ENCODE measurements around the gene GPR32. TPM values are rescaled to one million over a fixed set of nuclear protein-coding genes. Genes with fewer than 3 reads are reported as not detected.
A peak's percentile ranks its signal among the peaks of the same experiment; 100 is the strongest.

Gene GPR32
- total RNA-seq, 1 experiment from 2014 or later, result not detected

DNA sequence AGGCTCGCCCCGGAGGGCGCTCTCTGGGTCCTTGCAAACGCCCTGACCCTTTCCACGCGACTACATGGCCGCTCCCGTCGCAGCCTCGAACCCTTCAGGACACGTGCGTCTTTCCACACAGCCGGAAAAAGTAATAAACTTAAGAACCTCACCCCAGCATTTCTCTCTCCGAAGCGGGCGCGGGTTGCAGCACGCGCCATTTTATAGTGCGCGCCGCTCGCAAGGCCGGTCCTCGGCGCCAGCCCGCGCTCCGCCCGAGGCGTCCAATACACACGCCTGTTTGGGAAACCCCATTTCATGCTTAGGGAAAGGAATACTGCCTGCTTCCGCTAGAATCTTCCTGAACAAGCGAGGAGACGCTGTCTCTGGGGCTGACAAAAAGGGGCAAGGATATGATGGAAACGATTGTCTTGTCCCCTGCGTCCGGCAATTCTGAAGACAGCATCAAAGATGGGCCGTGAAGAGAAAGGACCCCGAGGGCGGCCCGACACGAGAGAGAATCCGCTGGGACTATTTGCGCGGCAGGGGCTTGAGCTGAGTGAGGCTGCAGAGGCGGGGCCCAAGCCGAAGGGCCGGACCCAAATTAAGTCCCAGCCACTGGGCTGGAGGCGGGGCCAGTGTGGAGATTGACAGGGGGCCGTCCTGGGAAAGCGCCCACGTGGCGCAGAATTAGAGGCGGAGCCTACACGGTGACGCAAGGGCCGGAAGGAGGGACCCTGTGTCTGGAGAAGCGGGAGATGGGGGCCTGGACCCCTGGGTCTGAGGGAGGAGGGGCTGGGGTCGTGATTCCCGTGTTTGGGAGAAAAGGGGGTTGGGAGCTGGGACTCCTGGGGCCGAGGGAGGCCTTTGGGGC is 34.4 kb downstream of the GPR32 start (continued):
- TF ChIP-seq NR1H2 (CRISPR knock-in tag; IDR thresholded peaks at IDR 0.05), result no peak
- no peak for TF ChIP-seq ZNF121 (CRISPR knock-in tag; IDR thresholded peaks at IDR 0.05)
- TF ChIP-seq FOXJ3 (CRISPR knock-in tag; IDR thresholded peaks at IDR 0.05; ENCODE audit: borderline replicate concordance), result no peak
- TF ChIP-seq JUN (CRISPR knock-in tag; IDR thresholded peaks at IDR 0.05), result peak; percentile 79; the same call in 1 of the 2 replicates
- no peak for TF ChIP-seq RORB (CRISPR knock-in tag; IDR thresholded peaks at IDR 0.05)
- TF ChIP-seq ZNF232 (CRISPR knock-in tag; IDR thresholded peaks at IDR 0.05), result no peak
- TF ChIP-seq JAZF1 (CRISPR knock-in tag; IDR thresholded peaks at IDR 0.05), result no peak
- TF ChIP-seq ZNF263 (CRISPR knock-in tag; IDR thresholded peaks at IDR 0.05; ENCODE audit: low read depth), result no peak
- TF ChIP-seq, protein P1, sequence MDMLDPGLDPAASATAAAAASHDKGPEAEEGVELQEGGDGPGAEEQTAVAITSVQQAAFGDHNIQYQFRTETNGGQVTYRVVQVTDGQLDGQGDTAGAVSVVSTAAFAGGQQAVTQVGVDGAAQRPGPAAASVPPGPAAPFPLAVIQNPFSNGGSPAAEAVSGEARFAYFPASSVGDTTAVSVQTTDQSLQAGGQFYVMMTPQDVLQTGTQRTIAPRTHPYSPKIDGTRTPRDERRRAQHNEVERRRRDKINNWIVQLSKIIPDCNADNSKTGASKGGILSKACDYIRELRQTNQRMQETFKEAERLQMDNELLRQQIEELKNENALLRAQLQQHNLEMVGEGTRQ (CRISPR knock-in tag; IDR thresholded peaks at IDR 0.05), result peak; percentile 92
- TF ChIP-seq FOXK1 (CRISPR knock-in tag; IDR thresholded peaks at IDR 0.05), result peak; percentile 63
- TF ChIP-seq, protein P2, sequence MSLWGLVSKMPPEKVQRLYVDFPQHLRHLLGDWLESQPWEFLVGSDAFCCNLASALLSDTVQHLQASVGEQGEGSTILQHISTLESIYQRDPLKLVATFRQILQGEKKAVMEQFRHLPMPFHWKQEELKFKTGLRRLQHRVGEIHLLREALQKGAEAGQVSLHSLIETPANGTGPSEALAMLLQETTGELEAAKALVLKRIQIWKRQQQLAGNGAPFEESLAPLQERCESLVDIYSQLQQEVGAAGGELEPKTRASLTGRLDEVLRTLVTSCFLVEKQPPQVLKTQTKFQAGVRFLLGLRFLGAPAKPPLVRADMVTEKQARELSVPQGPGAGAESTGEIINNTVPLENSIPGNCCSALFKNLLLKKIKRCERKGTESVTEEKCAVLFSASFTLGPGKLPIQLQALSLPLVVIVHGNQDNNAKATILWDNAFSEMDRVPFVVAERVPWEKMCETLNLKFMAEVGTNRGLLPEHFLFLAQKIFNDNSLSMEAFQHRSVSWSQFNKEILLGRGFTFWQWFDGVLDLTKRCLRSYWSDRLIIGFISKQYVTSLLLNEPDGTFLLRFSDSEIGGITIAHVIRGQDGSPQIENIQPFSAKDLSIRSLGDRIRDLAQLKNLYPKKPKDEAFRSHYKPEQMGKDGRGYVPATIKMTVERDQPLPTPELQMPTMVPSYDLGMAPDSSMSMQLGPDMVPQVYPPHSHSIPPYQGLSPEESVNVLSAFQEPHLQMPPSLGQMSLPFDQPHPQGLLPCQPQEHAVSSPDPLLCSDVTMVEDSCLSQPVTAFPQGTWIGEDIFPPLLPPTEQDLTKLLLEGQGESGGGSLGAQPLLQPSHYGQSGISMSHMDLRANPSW (CRISPR knock-in tag; conservative IDR thresholded peaks at IDR 0.05; ENCODE audit: low read depth), result no peak
- TF ChIP-seq ZNF416 (CRISPR knock-in tag; IDR thresholded peaks at IDR 0.05), result peak; percentile 91
- TF ChIP-seq, protein P3, sequence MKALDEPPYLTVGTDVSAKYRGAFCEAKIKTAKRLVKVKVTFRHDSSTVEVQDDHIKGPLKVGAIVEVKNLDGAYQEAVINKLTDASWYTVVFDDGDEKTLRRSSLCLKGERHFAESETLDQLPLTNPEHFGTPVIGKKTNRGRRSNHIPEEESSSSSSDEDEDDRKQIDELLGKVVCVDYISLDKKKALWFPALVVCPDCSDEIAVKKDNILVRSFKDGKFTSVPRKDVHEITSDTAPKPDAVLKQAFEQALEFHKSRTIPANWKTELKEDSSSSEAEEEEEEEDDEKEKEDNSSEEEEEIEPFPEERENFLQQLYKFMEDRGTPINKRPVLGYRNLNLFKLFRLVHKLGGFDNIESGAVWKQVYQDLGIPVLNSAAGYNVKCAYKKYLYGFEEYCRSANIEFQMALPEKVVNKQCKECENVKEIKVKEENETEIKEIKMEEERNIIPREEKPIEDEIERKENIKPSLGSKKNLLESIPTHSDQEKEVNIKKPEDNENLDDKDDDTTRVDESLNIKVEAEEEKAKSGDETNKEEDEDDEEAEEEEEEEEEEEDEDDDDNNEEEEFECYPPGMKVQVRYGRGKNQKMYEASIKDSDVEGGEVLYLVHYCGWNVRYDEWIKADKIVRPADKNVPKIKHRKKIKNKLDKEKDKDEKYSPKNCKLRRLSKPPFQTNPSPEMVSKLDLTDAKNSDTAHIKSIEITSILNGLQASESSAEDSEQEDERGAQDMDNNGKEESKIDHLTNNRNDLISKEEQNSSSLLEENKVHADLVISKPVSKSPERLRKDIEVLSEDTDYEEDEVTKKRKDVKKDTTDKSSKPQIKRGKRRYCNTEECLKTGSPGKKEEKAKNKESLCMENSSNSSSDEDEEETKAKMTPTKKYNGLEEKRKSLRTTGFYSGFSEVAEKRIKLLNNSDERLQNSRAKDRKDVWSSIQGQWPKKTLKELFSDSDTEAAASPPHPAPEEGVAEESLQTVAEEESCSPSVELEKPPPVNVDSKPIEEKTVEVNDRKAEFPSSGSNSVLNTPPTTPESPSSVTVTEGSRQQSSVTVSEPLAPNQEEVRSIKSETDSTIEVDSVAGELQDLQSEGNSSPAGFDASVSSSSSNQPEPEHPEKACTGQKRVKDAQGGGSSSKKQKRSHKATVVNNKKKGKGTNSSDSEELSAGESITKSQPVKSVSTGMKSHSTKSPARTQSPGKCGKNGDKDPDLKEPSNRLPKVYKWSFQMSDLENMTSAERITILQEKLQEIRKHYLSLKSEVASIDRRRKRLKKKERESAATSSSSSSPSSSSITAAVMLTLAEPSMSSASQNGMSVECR (CRISPR knock-in tag; IDR thresholded peaks at IDR 0.05; ENCODE audit: borderline replicate concordance), result peak; percentile 84; the same call in 1 of the 2 replicates
- TF ChIP-seq, protein P4, sequence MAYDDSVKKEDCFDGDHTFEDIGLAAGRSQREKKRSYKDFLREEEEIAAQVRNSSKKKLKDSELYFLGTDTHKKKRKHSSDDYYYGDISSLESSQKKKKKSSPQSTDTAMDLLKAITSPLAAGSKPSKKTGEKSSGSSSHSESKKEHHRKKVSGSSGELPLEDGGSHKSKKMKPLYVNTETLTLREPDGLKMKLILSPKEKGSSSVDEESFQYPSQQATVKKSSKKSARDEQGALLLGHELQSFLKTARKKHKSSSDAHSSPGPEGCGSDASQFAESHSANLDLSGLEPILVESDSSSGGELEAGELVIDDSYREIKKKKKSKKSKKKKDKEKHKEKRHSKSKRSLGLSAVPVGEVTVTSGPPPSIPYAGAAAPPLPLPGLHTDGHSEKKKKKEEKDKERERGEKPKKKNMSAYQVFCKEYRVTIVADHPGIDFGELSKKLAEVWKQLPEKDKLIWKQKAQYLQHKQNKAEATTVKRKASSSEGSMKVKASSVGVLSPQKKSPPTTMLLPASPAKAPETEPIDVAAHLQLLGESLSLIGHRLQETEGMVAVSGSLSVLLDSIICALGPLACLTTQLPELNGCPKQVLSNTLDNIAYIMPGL (CRISPR knock-in tag; IDR thresholded peaks at IDR 0.05), result 0 out of 2 replicates have a peak, but pooled peaks have one; percentile 56
- TF ChIP-seq, protein P5, sequence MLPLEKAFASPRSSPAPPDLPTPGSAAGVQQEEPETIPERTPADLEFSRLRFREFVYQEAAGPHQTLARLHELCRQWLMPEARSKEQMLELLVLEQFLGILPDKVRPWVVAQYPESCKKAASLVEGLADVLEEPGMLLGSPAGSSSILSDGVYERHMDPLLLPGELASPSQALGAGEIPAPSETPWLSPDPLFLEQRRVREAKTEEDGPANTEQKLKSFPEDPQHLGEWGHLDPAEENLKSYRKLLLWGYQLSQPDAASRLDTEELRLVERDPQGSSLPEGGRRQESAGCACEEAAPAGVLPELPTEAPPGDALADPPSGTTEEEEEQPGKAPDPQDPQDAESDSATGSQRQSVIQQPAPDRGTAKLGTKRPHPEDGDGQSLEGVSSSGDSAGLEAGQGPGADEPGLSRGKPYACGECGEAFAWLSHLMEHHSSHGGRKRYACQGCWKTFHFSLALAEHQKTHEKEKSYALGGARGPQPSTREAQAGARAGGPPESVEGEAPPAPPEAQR (CRISPR knock-in tag; IDR thresholded peaks at IDR 0.05), result no peak
- TF ChIP-seq, protein P6, sequence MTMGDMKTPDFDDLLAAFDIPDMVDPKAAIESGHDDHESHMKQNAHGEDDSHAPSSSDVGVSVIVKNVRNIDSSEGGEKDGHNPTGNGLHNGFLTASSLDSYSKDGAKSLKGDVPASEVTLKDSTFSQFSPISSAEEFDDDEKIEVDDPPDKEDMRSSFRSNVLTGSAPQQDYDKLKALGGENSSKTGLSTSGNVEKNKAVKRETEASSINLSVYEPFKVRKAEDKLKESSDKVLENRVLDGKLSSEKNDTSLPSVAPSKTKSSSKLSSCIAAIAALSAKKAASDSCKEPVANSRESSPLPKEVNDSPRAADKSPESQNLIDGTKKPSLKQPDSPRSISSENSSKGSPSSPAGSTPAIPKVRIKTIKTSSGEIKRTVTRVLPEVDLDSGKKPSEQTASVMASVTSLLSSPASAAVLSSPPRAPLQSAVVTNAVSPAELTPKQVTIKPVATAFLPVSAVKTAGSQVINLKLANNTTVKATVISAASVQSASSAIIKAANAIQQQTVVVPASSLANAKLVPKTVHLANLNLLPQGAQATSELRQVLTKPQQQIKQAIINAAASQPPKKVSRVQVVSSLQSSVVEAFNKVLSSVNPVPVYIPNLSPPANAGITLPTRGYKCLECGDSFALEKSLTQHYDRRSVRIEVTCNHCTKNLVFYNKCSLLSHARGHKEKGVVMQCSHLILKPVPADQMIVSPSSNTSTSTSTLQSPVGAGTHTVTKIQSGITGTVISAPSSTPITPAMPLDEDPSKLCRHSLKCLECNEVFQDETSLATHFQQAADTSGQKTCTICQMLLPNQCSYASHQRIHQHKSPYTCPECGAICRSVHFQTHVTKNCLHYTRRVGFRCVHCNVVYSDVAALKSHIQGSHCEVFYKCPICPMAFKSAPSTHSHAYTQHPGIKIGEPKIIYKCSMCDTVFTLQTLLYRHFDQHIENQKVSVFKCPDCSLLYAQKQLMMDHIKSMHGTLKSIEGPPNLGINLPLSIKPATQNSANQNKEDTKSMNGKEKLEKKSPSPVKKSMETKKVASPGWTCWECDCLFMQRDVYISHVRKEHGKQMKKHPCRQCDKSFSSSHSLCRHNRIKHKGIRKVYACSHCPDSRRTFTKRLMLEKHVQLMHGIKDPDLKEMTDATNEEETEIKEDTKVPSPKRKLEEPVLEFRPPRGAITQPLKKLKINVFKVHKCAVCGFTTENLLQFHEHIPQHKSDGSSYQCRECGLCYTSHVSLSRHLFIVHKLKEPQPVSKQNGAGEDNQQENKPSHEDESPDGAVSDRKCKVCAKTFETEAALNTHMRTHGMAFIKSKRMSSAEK (CRISPR knock-in tag; IDR thresholded peaks at IDR 0.05; ENCODE audit: borderline replicate concordance), result no peak
- TF ChIP-seq, protein P7, sequence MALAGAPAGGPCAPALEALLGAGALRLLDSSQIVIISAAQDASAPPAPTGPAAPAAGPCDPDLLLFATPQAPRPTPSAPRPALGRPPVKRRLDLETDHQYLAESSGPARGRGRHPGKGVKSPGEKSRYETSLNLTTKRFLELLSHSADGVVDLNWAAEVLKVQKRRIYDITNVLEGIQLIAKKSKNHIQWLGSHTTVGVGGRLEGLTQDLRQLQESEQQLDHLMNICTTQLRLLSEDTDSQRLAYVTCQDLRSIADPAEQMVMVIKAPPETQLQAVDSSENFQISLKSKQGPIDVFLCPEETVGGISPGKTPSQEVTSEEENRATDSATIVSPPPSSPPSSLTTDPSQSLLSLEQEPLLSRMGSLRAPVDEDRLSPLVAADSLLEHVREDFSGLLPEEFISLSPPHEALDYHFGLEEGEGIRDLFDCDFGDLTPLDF (CRISPR knock-in tag; IDR thresholded peaks at IDR 0.05), result no peak
- TF ChIP-seq, protein P8, sequence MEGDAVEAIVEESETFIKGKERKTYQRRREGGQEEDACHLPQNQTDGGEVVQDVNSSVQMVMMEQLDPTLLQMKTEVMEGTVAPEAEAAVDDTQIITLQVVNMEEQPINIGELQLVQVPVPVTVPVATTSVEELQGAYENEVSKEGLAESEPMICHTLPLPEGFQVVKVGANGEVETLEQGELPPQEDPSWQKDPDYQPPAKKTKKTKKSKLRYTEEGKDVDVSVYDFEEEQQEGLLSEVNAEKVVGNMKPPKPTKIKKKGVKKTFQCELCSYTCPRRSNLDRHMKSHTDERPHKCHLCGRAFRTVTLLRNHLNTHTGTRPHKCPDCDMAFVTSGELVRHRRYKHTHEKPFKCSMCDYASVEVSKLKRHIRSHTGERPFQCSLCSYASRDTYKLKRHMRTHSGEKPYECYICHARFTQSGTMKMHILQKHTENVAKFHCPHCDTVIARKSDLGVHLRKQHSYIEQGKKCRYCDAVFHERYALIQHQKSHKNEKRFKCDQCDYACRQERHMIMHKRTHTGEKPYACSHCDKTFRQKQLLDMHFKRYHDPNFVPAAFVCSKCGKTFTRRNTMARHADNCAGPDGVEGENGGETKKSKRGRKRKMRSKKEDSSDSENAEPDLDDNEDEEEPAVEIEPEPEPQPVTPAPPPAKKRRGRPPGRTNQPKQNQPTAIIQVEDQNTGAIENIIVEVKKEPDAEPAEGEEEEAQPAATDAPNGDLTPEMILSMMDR (IDR thresholded peaks at IDR 0.05), result no peak
- no peak for TF ChIP-seq GRHL2 (CRISPR knock-in tag; IDR thresholded peaks at IDR 0.05; ENCODE audit: insufficient replicate concordance, severe bottlenecking)
